HepG2 (cell line): ENCODE data around the gene NCOR2. TPM values are rescaled to one million over a fixed set of nuclear protein-coding genes. Genes with fewer than 3 reads are reported as not detected.

Source experiments
- HDAC1 ChIP-seq: sonication (generic); formaldehyde crosslinking; IDR thresholded peaks from 2 replicates; pipeline ENCODE4 v1.5.1; 2020; ENCODE audit warnings: mild to moderate bottlenecking, missing genetic modification reagents
- HDAC2 ChIP-seq: sonication (generic); formaldehyde crosslinking; IDR thresholded peaks from 2 replicates; pipeline ENCODE4 v1.4.0; 2020; ENCODE audit warnings: missing genetic modification reagents
- HOXA3 ChIP-seq: sonication (generic); formaldehyde crosslinking; IDR thresholded peaks from 2 replicates; pipeline ENCODE4 v1.5.0; 2020; ENCODE audit warnings: missing genetic modification reagents
- HOXA9 ChIP-seq: sonication (generic); formaldehyde crosslinking; IDR thresholded peaks from 2 replicates; pipeline ENCODE4 v1.8.1; 2022; ENCODE audit warnings: missing genetic modification reagents, mild to moderate bottlenecking, moderate library complexity, borderline replicate concordance
- MED13 ChIP-seq: sonication (generic); formaldehyde crosslinking; IDR thresholded peaks from 2 replicates; pipeline ENCODE4 v1.5.0; 2020; ENCODE audit warnings: missing genetic modification reagents
- NCOR1 ChIP-seq: fragments of 200-600 bp; sonication (generic); IDR thresholded peaks from 2 replicates; pipeline ENCODE4 v1.7.0; 2017; ENCODE audit warnings: antibody characterized with exemption, low read length, borderline replicate concordance
- NR2C2 ChIP-seq: sonication (generic); formaldehyde crosslinking; IDR thresholded peaks from 2 replicates; pipeline ENCODE4 v1.4.0; 2020; ENCODE audit warnings: missing genetic modification reagents, mild to moderate bottlenecking, moderate library complexity, borderline replicate concordance
- SPEN ChIP-seq: sonication (generic); formaldehyde crosslinking; IDR thresholded peaks from 2 replicates; pipeline ENCODE4 v1.5.1; 2020; ENCODE audit warnings: low read depth, mild to moderate bottlenecking, missing genetic modification reagents
- TBX3 ChIP-seq: fragments of 450-650 bp; IDR thresholded peaks from 2 replicates; pipeline ENCODE4 v1.6.1; 2017; ENCODE audit warnings: antibody characterized with exemption, mild to moderate bottlenecking, inconsistent platforms, borderline replicate concordance
- TCF12 ChIP-seq, 2 experiments: fragments of 450-650 bp in 1 of 2; sonication (generic) in 1 of 2; formaldehyde crosslinking in 1 of 2; IDR thresholded peaks; 2 replicates each; pipeline versions ENCODE4 v1.6.1 to v1.8.0; 2017 to 2022; ENCODE audit warnings: antibody characterized with exemption in 1 of 2, mild to moderate bottlenecking in 1 of 2, missing genetic modification reagents in 1 of 2, moderate library complexity in 1 of 2
- ZNF432 ChIP-seq: sonication (generic); formaldehyde crosslinking; IDR thresholded peaks from 2 replicates; pipeline ENCODE4 v1.5.0; 2020; ENCODE audit warnings: missing genetic modification reagents, mild to moderate bottlenecking, borderline replicate concordance
- ZNF607 ChIP-seq: sonication (generic); formaldehyde crosslinking; IDR thresholded peaks from 2 replicates; pipeline ENCODE4 v1.5.1; 2020; ENCODE audit warnings: missing genetic modification reagents, mild to moderate bottlenecking, borderline replicate concordance
- ZNF776 ChIP-seq: sonication (generic); formaldehyde crosslinking; IDR thresholded peaks from 2 replicates; pipeline ENCODE4 v1.4.0; 2020; ENCODE audit warnings: mild to moderate bottlenecking, missing genetic modification reagents
- ZNF788 ChIP-seq: sonication (generic); formaldehyde crosslinking; IDR thresholded peaks from 2 replicates; pipeline ENCODE4 v1.5.0; 2020; ENCODE audit warnings: mild to moderate bottlenecking, missing genetic modification reagents, borderline replicate concordance
- polyA plus RNA-seq, 8 experiments: library from polyadenylated mRNA; depleted of rRNA in 3 of 8; stranded (reverse) in 7 of 8; unstranded in 1 of 8; fragments of >200 nt; fragmentation: Illumina TruSeq in 4 of 8; extraction: Trizol in 4 of 8; gene quantifications; 2 replicates each; pipeline versions ENCODE4 v1.2.1 to v1.2.3, GENCODE V29; 2011 to 2016; ENCODE audit warnings: low read depth in 4 of 8, missing spikeins in 1 of 8, mixed read lengths in 1 of 8; ENCODE audit not compliant: insufficient read depth in 1 of 8
- total RNA-seq, 5 experiments: library from RNA; depleted of rRNA; stranded (reverse); fragments of >200 nt; fragmentation: Illumina TruSeq; extraction: Trizol; gene quantifications; 2 replicates each; pipeline ENCODE4 v1.2.3, GENCODE V29; 2016; ENCODE audit warnings: low read depth in 1 of 5
- TF ChIP-seq, protein P1 (sequence below): sonication (generic); formaldehyde crosslinking; IDR thresholded peaks from 2 replicates; pipeline ENCODE4 v1.5.0; 2020; ENCODE audit warnings: missing genetic modification reagents
- TF ChIP-seq, protein P2 (sequence below): sonication (generic); formaldehyde crosslinking; IDR thresholded peaks from 2 replicates; pipeline ENCODE4 v1.4.0; 2020; ENCODE audit warnings: mild to moderate bottlenecking, missing genetic modification reagents, borderline replicate concordance
- TF ChIP-seq, protein P3 (sequence below): sonication (generic); formaldehyde crosslinking; IDR thresholded peaks from 2 replicates; pipeline ENCODE4 v1.4.0; 2020; ENCODE audit warnings: missing genetic modification reagents, mild to moderate bottlenecking, borderline replicate concordance
- TF ChIP-seq, protein P4 (sequence below): sonication (generic); formaldehyde crosslinking; IDR thresholded peaks from 2 replicates; pipeline ENCODE4 v1.5.0; 2020; ENCODE audit warnings: mild to moderate bottlenecking, missing genetic modification reagents

Gene NCOR2
- total and polyA plus RNA-seq, 2 of the 13 experiments (the other 11 are each of a cell fraction or from before 2014, with no cell fraction given) = 4.5 to 5.7 TPM

DNA sequence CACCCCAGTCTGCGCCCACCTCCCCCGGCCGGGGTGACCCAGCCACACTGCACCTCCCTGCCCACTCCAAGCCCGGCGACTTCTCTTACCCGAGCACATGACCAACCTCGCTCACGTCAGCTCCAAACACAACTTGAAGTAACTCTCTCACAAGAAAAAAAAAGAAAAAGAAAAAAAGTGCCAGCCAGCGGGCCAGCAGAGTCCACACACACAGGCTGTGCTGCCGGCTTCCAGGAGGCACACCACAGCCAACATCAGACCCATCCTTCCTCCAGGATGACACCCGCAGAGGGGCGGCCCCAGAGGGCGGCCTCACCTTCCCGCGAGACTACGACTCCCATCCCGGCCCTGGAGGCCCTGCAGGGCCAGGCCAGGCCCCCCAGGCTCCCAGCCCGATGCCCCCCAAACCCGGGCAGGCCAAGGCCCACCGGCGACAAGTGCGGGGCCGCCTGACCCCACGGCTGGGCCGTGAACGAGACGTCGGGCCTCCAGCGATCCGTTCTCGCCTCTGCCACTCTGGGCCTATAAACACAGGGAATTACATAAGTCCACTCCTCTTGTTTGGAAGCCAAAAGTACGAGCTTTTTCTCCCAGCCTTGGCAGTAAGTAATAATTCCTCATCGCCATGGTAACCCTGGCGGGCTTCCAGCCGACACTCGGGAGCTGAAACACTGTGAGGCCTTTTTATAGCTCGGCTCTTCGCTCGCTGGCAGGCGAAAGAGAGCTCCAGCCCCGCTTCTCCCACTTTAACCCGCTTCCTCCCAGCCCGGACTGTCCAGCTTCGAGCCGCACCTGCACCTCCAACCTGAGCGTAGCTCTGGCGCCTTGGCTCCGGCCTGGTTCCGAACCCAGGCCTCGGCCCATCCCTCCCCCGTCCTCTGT, 49.1 kb downstream of the NCOR2 start (continued):
- TF ChIP-seq, protein P1, sequence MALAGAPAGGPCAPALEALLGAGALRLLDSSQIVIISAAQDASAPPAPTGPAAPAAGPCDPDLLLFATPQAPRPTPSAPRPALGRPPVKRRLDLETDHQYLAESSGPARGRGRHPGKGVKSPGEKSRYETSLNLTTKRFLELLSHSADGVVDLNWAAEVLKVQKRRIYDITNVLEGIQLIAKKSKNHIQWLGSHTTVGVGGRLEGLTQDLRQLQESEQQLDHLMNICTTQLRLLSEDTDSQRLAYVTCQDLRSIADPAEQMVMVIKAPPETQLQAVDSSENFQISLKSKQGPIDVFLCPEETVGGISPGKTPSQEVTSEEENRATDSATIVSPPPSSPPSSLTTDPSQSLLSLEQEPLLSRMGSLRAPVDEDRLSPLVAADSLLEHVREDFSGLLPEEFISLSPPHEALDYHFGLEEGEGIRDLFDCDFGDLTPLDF (CRISPR knock-in tag) = peak; percentile 66
- TF ChIP-seq, protein P2, sequence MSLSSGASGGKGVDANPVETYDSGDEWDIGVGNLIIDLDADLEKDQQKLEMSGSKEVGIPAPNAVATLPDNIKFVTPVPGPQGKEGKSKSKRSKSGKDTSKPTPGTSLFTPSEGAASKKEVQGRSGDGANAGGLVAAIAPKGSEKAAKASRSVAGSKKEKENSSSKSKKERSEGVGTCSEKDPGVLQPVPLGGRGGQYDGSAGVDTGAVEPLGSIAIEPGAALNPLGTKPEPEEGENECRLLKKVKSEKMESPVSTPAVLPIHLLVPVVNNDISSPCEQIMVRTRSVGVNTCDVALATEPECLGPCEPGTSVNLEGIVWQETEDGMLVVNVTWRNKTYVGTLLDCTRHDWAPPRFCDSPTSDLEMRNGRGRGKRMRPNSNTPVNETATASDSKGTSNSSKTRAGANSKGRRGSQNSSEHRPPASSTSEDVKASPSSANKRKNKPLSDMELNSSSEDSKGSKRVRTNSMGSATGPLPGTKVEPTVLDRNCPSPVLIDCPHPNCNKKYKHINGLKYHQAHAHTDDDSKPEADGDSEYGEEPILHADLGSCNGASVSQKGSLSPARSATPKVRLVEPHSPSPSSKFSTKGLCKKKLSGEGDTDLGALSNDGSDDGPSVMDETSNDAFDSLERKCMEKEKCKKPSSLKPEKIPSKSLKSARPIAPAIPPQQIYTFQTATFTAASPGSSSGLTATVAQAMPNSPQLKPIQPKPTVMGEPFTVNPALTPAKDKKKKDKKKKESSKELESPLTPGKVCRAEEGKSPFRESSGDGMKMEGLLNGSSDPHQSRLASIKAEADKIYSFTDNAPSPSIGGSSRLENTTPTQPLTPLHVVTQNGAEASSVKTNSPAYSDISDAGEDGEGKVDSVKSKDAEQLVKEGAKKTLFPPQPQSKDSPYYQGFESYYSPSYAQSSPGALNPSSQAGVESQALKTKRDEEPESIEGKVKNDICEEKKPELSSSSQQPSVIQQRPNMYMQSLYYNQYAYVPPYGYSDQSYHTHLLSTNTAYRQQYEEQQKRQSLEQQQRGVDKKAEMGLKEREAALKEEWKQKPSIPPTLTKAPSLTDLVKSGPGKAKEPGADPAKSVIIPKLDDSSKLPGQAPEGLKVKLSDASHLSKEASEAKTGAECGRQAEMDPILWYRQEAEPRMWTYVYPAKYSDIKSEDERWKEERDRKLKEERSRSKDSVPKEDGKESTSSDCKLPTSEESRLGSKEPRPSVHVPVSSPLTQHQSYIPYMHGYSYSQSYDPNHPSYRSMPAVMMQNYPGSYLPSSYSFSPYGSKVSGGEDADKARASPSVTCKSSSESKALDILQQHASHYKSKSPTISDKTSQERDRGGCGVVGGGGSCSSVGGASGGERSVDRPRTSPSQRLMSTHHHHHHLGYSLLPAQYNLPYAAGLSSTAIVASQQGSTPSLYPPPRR (CRISPR knock-in tag) = 0 out of 2 replicates have a peak, but pooled peaks have one; percentile 2
- TF ChIP-seq NCOR1 (no peak), ZNF788 (CRISPR knock-in tag) (peak; percentile 65; the same call in 1 of the 2 replicates), ZNF607 (CRISPR knock-in tag) (peak; percentile 39; the same call in 1 of the 2 replicates), ZNF432 (no peak), HOXA3 (CRISPR knock-in tag) (peak; percentile 49), HDAC2 (CRISPR knock-in tag) (peak; percentile 11; the same call in 1 of the 2 replicates), MED13 (CRISPR knock-in tag) (0 out of 2 replicates have a peak, but pooled peaks have one; percentile 28), SPEN (CRISPR knock-in tag) (peak; percentile 89), NR2C2 (peak; percentile 57; the same call in 1 of the 2 replicates), TBX3 (0 out of 2 replicates have a peak, but pooled peaks have one; percentile 14), TCF12 (IDR thresholded peaks at IDR 0.05) (no peak), TCF12 (CRISPR knock-in tag; IDR thresholded peaks at IDR 0.05) (no peak), HOXA9 (CRISPR knock-in tag) (no peak), ZNF776 (CRISPR knock-in tag) (no peak; the same call in 1 of the 2 replicates), HDAC1 (CRISPR knock-in tag) (peak; percentile 84; the same call in 1 of the 2 replicates)
- TF ChIP-seq, protein P3, sequence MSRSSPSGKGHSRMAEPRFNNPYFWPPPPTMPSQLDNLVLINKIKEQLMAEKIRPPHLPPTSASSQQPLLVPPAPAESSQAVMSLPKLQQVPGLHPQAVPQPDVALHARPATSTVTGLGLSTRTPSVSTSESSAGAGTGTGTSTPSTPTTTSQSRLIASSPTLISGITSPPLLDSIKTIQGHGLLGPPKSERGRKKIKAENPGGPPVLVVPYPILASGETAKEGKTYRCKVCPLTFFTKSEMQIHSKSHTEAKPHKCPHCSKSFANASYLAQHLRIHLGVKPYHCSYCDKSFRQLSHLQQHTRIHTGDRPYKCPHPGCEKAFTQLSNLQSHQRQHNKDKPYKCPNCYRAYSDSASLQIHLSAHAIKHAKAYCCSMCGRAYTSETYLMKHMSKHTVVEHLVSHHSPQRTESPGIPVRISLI (CRISPR knock-in tag) = peak; percentile 54
- TF ChIP-seq, protein P4, sequence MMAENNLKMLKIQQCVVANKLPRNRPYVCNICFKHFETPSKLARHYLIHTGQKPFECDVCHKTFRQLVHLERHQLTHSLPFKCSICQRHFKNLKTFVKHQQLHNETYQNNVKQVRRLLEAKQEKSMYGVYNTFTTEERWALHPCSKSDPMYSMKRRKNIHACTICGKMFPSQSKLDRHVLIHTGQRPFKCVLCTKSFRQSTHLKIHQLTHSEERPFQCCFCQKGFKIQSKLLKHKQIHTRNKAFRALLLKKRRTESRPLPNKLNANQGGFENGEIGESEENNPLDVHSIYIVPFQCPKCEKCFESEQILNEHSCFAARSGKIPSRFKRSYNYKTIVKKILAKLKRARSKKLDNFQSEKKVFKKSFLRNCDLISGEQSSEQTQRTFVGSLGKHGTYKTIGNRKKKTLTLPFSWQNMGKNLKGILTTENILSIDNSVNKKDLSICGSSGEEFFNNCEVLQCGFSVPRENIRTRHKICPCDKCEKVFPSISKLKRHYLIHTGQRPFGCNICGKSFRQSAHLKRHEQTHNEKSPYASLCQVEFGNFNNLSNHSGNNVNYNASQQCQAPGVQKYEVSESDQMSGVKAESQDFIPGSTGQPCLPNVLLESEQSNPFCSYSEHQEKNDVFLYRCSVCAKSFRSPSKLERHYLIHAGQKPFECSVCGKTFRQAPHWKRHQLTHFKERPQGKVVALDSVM (CRISPR knock-in tag) = peak; percentile 68; the same call in 1 of the 2 replicates
